Stimulated activated CD4-positive, alpha-beta T cell treated with anti-CD3 and anti-CD28 coated beads, Interleukin-15, amount 100 ng/mL, for 1 hour (primary cell): ENCODE results near the gene GSK3A.
A peak's percentile ranks its signal among the peaks of the same experiment; 100 is the strongest.

Experiments
- DNase-seq, 2 donors: peaks; one replicate each; pipeline ENCODE4 v3.0.0-alpha.2; 2020; ENCODE audit warnings: low read depth in 1 of 2, low spot score in 1 of 2

GSK3A gene

GRCh38 chr19:42201489-42202289 is 40.7 kb downstream of the GSK3A start:
- DNase-seq = no peak

- no peak for DNase-seq
Measured at GRCh38 chr19:42200116-42200715, 42.2 kb downstream of the GSK3A start.

- peak; percentile 18 to 22 for DNase-seq
Measured at GRCh38 chr19:42199440-42200115, 42.8 kb downstream of the GSK3A start.

GRCh38 chr19:42198676-42199439 is 43.5 kb downstream of the GSK3A start:
- DNase-seq = peak in 1 of 2 donors; percentile 45

GRCh38 chr19:42197375-42197817 is 45.0 kb downstream of the GSK3A start:
- no peak for DNase-seq

GRCh38 chr19:42196011-42197001 is 46.1 kb downstream of the GSK3A start:
- no peak for DNase-seq

- DNase-seq = no peak
Measured at GRCh38 chr19:42193706-42194105, 48.7 kb downstream of the GSK3A start.

GRCh38 chr19:42193294-42193693 is 49.1 kb downstream of the GSK3A start:
- no peak for DNase-seq

- DNase-seq = no peak
Measured at GRCh38 chr19:42191855-42192254, 50.5 kb downstream of the GSK3A start.

- DNase-seq = no peak
Measured at GRCh38 chr19:42191330-42191729, 51.1 kb downstream of the GSK3A start.

GRCh38 chr19:42189133-42189532 is 53.3 kb downstream of the GSK3A start:
- DNase-seq = no peak

- DNase-seq = no peak
Measured at GRCh38 chr19:42188665-42189064, 53.7 kb downstream of the GSK3A start.

- no peak for DNase-seq
Measured at GRCh38 chr19:42185277-42185676, 57.1 kb downstream of the GSK3A start.

GRCh38 chr19:42184401-42184861 is 58.0 kb downstream of the GSK3A start:
- DNase-seq = peak; percentile 50 to 52
